NCI-H2029 (cell line): ENCODE measurements around the gene PCNX2.
"Not testable (repeated sequence)": the region's sequence is repeated elsewhere in the genome, so short reads cannot be mapped to it uniquely, and the experiment has no call there.

Experiments
- DNase-seq: peaks from one replicate; lab custom pipeline; 2025; lab: John Stamatoyannopoulos, UW

Gene PCNX2

DNA sequence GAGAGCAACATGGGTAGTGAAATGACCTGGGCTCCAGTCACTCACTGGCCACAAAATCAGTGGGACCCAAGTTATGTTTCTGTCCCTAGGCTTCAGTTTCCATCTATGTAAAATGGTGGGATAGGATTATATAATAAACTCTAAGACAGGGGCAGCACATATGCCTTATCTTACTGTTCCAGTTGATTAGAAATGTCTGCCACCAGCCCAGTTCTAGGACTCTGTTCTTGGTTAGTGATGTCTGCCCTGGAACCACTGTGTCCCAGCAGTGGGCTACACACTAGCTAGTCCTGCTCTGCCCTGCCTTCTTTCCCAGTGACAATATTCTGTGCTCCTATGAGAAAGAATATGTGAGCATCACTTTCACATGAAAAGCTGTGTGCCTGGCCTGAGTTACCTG lies 138.3 kb downstream of the PCNX2 start:
- DNase-seq, result no peak

GRCh38 chr1:233151861-233152260 lies 143.7 kb downstream of the PCNX2 start:
- no peak for DNase-seq

DNA sequence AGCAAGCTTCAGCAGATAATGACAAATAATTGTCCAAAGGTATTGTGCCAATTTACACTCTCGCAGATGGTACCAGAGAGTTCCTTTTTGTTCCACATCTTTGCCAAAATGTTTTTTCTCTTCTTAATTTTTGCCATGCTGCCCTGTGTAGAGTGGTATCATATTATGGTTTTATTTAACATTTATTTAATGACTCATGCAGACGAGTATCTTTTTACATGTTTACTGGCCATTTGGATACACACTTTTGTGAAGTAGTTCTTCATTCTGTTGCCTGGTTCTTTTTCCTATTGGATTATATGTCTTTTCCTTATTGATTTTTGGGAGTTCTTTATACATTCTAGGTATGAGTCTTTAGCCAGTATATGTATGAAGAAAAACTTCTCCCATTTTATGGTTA lies 151.1 kb downstream of the PCNX2 start:
- DNase-seq, result peak; percentile 17

- no peak for DNase-seq
Measured at GRCh38 chr1:233143241-233143640, 152.3 kb downstream of the PCNX2 start.

GRCh38 chr1:233140974-233141373 lies 154.6 kb downstream of the PCNX2 start:
- no peak for DNase-seq

DNA sequence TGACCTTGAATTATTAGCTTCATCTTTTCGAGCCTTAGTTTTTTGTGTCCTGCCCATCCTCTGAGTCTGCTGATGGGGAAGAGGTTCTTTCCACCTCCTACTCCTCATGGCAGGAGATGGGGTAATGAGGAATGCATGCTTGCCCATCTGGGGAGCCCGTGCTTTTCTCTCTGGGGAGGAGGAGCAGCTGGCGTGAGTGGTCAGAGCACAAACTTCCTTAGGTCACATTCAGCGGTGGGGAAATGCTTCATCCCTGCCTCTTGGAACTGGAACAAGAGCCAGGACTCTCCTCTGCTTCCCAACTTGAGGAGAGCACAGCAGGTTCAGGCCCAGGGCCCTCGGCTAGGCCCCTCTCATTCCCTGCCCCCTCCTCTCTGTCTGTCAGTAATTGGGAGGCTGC lies 155.0 kb downstream of the PCNX2 start:
- DNase-seq, result no peak

GRCh38 chr1:233138788-233139585 lies 156.5 kb downstream of the PCNX2 start:
- DNase-seq, result no peak

GRCh38 chr1:233135833-233136232 lies 159.7 kb downstream of the PCNX2 start:
- DNase-seq, result no peak

GRCh38 chr1:233132445-233132844 lies 163.1 kb downstream of the PCNX2 start:
- no peak for DNase-seq

DNA sequence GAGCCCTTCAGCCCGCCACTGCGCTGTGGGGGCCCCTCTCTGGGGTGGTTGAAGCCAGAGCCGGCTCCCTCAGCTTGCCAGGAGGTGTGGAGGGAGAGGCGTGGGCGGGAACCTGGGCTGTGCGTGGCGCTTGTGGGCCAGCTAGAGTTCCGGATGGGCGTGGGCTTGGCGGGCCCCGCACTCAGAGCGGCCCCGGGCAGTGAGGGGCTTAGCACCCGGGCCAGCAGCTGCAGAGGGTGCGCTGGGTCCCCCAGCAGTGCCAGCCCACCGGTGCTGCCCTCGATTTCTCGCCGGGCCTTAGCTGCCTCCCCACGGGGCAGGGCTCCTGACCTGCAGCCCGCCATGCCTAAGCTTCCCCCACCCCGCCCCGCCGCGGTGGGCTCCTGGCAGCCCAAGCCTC lies 166.5 kb downstream of the PCNX2 start:
- not testable (repeated sequence) for DNase-seq

DNA sequence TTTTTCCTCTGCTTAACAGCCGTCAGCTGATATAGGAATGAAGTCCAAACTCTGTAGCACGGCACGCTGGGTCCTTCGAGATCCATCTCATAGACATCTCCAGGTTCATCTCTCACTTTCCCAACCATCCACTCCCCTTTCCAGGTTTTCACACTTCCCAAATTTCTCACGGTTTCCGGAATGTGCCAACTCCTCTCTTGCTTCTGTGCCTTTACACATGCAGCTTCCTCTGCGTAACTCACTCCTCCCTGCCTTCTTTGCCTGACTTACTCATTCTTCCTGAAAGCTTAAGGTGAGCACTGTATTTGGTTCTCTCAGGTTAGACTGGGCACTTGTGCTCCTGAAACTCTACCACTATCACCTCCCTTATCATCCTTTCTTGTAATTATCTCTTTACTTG lies 168.4 kb downstream of the PCNX2 start:
- no peak for DNase-seq

GRCh38 chr1:233122779-233123178 lies 172.7 kb downstream of the PCNX2 start:
- DNase-seq, result no peak

DNA sequence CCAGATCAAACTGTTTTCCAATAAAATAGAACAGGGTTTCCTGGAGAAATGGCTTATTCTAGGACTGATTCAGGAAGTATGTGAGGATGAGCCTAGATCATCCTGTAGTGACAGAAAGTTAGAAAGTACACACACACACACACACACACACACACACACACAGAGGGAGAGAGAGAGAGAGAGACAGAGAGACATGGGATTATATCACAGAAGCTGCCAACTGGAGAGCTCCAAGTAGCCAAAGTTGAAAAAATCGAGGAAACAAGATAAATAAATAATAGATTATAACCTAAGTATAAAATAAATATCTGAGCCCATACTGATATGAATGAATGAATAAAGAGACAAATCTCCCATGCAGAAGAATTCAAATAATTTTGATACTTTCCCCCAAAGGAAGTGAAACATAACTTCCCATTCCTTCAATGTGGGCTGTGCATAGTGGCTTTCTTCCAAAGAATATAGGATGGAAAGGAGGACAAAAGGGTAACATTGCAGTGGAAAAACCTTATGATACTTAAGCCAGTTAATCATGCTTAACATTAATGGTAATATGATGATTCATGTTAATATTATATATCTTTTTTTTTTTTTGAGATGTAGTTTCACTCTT lies 173.5 kb downstream of the PCNX2 start:
- no peak for DNase-seq

GRCh38 chr1:233114860-233115259 lies 180.7 kb downstream of the PCNX2 start:
- DNase-seq, result no peak

- DNase-seq, result no peak
Measured at GRCh38 chr1:233114159-233114558, 181.4 kb downstream of the PCNX2 start.

GRCh38 chr1:233113009-233113879 lies 182.3 kb downstream of the PCNX2 start:
- DNase-seq, result peak; percentile 15

- no peak for DNase-seq
Measured at GRCh38 chr1:233112186-233113008, 183.1 kb downstream of the PCNX2 start.

GRCh38 chr1:233111731-233112130 lies 183.8 kb downstream of the PCNX2 start:
- DNase-seq, result no peak

- no peak for DNase-seq
Measured at GRCh38 chr1:233109096-233109495, 186.4 kb downstream of the PCNX2 start.

DNA sequence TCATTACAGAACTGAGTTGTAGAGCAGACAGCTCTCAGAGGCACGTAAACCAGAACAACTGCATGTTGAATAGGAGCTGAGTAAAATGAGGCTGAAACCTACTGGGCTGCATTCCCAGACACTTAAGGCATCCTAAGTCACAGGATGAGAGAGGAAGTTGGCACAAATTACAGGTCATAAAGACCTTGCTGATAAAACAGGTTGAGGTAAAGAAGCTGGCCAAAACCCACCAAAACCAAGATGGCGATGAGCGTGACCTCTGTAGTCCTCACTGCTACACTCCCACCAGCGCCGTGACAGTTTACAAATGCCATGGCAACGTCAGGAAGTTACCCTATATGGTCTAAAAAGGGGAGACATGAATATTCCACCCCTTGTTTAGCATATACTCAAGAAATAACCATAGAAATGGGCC lies 187.8 kb downstream of the PCNX2 start:
- DNase-seq, result peak; percentile 60

DNA sequence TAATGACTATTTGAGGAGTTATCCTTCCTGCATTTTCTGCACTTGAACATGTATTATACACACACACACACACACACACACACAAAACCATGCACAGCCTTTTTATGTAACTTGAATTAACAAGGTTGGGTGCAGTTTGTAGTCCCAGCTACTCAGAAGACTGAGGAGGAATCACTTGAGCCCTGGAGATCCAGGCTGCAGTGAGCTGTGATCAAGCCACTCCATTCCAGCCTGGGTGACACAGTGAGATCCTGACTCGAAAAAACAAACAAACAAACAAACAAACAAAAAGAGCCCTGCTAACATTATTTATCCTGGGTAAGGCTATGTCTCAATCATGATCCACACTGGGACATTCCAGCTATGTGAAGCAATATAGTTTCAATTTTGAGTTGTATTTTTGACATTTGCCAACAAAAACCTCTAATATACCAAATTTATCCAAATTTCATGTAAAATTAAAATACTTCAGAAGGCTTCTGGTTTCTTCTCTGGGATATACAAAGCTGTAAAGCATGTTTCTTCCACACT lies 188.3 kb downstream of the PCNX2 start:
- no peak for DNase-seq

GRCh38 chr1:233105225-233105624 lies 190.3 kb downstream of the PCNX2 start:
- no peak for DNase-seq
